Thyroid gland (tissue), 4 donors: Measurements from ENCODE around the gene PRRX1. TPM values are rescaled to one million over a fixed set of nuclear protein-coding genes. Genes with fewer than 3 reads are reported as not detected.

Experiments used
- DNase-seq, 2 donors: peaks; one replicate each; pipeline ENCODE4 v3.0.0-alpha.2; 2019
- H3K27ac ChIP-seq, 3 donors: fragments of 200-600 bp; sonication (generic); 1 replicate in 2 of 3; 2 replicates in 1 of 3; pipeline ENCODE4 v1.5.1; 2016 to 2019; ENCODE audit warnings: mild to moderate bottlenecking in 1 of 3, moderate library complexity in 1 of 3
- H3K27me3 ChIP-seq: fragments of 200-600 bp; sonication (generic); one replicate; pipeline ENCODE4 v1.5.1; 2019
- H3K36me3 ChIP-seq, 2 donors: fragments of 200-600 bp; sonication (generic); one replicate each; pipeline ENCODE4 v1.5.1; 2016 to 2019
- H3K4me1 ChIP-seq, 2 donors: fragments of 200-600 bp; sonication (generic); one replicate each; pipeline ENCODE4 v1.5.1; 2017 to 2019
- H3K4me3 ChIP-seq, 3 donors: fragments of 200-600 bp; sonication (generic); replicated peaks in 1 of 3; 1 replicate in 2 of 3; 2 replicates in 1 of 3; pipeline ENCODE4 v1.5.1; 2016; ENCODE audit warnings: mild to moderate bottlenecking in 1 of 3
- H3K9me3 ChIP-seq: fragments of 200-600 bp; sonication (generic); one replicate; pipeline ENCODE4 v1.5.1; 2017
- CTCF ChIP-seq, 6 experiments: fragments of 200-600 bp in 3 of 6; fragments of 450-650 bp in 3 of 6; sonication (generic) in 3 of 6; IDR thresholded peaks; one replicate each; pipeline ENCODE4 v1.5.1; 2016 to 2019; ENCODE audit warnings: antibody characterized with exemption in 6 of 6, mild to moderate bottlenecking in 2 of 6, inconsistent platforms in 1 of 6, moderate library complexity in 1 of 6
- POLR2A ChIP-seq, 2 donors: fragments of 450-650 bp; IDR thresholded peaks; one replicate each; pipeline ENCODE4 v1.6.1; 2017; ENCODE audit warnings: antibody characterized with exemption in 2 of 2, mild to moderate bottlenecking in 2 of 2, moderate library complexity in 1 of 2
- WGBS, 2 donors: methylation state at CpG; one replicate each; pipeline ENCODE4 v1.1.5; 2017; 5-methylcytosine and 5-hydroxymethylcytosine counted together
- intact Hi-C: fragments of 100-400 bp; cut with DNase I; formaldehyde crosslinking; loops from one replicate; pipeline ENCODE4 v1.15.1; 2023
- total RNA-seq, 4 donors: library from RNA; depleted of rRNA; stranded (reverse); fragments of >200 nt; gene quantifications; one replicate each; pipeline ENCODE4 v1.2.3, GENCODE V29; 2016

PRRX1 gene
- total RNA-seq, 4 donors from 2014 or later, result 56.4 to 87.3 (median 59.8) TPM

GRCh38 chr1:170660871-170661645 is 2.9 kb upstream of the PRRX1 start:
- 15 to 29% methylated on average over 30 to 37 of the region's 54 CpGs for WGBS, 2 donors
- peak overlapping the region; percentile 25 to 95 (median 81) for H3K27ac ChIP-seq
- TF ChIP-seq POLR2A (IDR thresholded peaks at IDR 0.05) (no peak), CTCF (IDR thresholded peaks at IDR 0.05) (no peak)
- H3K4me3 ChIP-seq, result peak overlapping the region in 1 of 3 donors; percentile 36
- peaks cover 9% of the 10 kb centered on the region for H3K27me3 ChIP-seq
- H3K4me1 ChIP-seq, result peaks cover 9 to 30% of the 10 kb centered on the region in 2 donors
- no peak for DNase-seq
- intact Hi-C loops, result no loop called here
- H3K9me3 ChIP-seq, result no peaks in the 10 kb centered on the region
- H3K36me3 ChIP-seq, result no peaks in the 10 kb centered on the region

- no peaks in the 10 kb centered on the region for H3K36me3 ChIP-seq
- peaks cover 9 to 30% of the 10 kb centered on the region in 2 donors for H3K4me1 ChIP-seq
- WGBS, 2 donors, result 6% methylated on average over 31 of the region's 31 CpGs
- no peak for DNase-seq
- no peaks in the 10 kb centered on the region for H3K9me3 ChIP-seq
- TF ChIP-seq POLR2A (IDR thresholded peaks at IDR 0.05) (no peak), CTCF (IDR thresholded peaks at IDR 0.05) (no peak)
- peak overlapping the region in 1 of 3 donors; percentile 36 for H3K4me3 ChIP-seq
- peak overlapping the region; percentile 25 to 95 (median 81) for H3K27ac ChIP-seq
- H3K27me3 ChIP-seq, result peaks cover 9% of the 10 kb centered on the region
- intact Hi-C loops, result no loop called here
These were observed 2.1 kb upstream of the PRRX1 start for GRCh38 chr1:170661646-170662411.

- intact Hi-C loops, result no loop called here
- H3K9me3 ChIP-seq, result no peaks in the 10 kb centered on the region
- DNase-seq, result no peak
- WGBS, 2 donors, result 12 to 16% methylated on average over 11 of the region's 11 CpGs
- no peaks in the 10 kb centered on the region for H3K36me3 ChIP-seq
- H3K4me3 ChIP-seq, result peak overlapping the region in 1 of 3 donors; percentile 41
- H3K4me1 ChIP-seq, result peaks cover 9 to 30% of the 10 kb centered on the region in 2 donors
- TF ChIP-seq CTCF (IDR thresholded peaks at IDR 0.05) (no peak), POLR2A (IDR thresholded peaks at IDR 0.05) (no peak)
- H3K27me3 ChIP-seq, result peaks cover 9% of the 10 kb centered on the region
- peak overlapping the region; percentile 72 to 95 (median 81) for H3K27ac ChIP-seq
These were observed 1.1 kb upstream of the PRRX1 start for GRCh38 chr1:170662561-170663403.

GRCh38 chr1:170663404-170664092 is 383 bp upstream of the PRRX1 start:
- Histone ChIP-seq H3K4me3 (peak overlapping the region in 1 of 3 donors; percentile 41), H3K9me3 (no peaks in the 10 kb centered on the region), H3K4me1 (peaks cover 9 to 30% of the 10 kb centered on the region in 2 donors), H3K27me3 (peaks cover 9% of the 10 kb centered on the region), H3K36me3 (no peaks in the 10 kb centered on the region), H3K27ac (peak overlapping the region; percentile 72 to 95 (median 81))
- TF ChIP-seq CTCF (IDR thresholded peaks at IDR 0.05) (no peak), POLR2A (IDR thresholded peaks at IDR 0.05) (no peak)
- WGBS, 2 donors, result 7 to 13% methylated on average over 12 of the region's 12 CpGs
- intact Hi-C loops, result no loop called here
- no peak for DNase-seq
